ENCODE data around the gene CCDC91.

DNA sequence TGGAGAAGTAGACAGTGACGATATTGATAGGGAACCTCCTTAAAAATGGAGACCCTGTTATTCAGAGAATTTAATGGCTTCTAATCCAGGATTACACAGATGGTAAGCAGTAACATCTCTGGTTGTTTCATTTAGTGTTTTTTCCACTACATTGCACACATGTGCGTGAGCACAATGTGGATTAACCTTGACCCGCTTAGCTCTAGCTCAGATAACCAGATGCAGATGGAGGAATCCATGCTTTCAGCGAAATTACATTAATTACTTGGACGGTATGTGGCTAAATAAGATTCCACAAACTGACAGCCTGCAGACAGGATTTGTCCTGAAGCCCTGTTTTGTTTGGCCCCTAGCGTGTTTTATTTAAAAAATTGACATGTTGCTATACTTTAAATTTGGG, 378.4 kb downstream of the CCDC91 start:
- TF ChIP-seq, protein P1, sequence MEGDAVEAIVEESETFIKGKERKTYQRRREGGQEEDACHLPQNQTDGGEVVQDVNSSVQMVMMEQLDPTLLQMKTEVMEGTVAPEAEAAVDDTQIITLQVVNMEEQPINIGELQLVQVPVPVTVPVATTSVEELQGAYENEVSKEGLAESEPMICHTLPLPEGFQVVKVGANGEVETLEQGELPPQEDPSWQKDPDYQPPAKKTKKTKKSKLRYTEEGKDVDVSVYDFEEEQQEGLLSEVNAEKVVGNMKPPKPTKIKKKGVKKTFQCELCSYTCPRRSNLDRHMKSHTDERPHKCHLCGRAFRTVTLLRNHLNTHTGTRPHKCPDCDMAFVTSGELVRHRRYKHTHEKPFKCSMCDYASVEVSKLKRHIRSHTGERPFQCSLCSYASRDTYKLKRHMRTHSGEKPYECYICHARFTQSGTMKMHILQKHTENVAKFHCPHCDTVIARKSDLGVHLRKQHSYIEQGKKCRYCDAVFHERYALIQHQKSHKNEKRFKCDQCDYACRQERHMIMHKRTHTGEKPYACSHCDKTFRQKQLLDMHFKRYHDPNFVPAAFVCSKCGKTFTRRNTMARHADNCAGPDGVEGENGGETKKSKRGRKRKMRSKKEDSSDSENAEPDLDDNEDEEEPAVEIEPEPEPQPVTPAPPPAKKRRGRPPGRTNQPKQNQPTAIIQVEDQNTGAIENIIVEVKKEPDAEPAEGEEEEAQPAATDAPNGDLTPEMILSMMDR (IDR thresholded peaks at IDR 0.05): no peak
- no peak for TF ChIP-seq POLR2A (IDR thresholded peaks at IDR 0.05)
